ENCODE measurements around the gene SLC45A1. TPM values are rescaled to one million over a fixed set of nuclear protein-coding genes. Genes with fewer than 3 reads are reported as not detected.
A peak's percentile ranks its signal among the peaks of the same experiment; 100 is the strongest.

SLC45A1 gene
- total RNA-seq, 4 donors from 2014 or later = 5.8 to 9.8 (median 6.7) TPM

- no peaks in the 10 kb centered on the region for H3K9me3 ChIP-seq
- peaks cover 0 to 88% (median 18%) of the 10 kb centered on the region in 3 donors for H3K4me1 ChIP-seq
- WGBS, 2 donors (ENCODE audit: low coverage in 1 of 2) = 33 to 81% methylated on average over 1 to 6 of the region's 24 CpGs
- peaks cover 0 to 87% of the 10 kb centered on the region in 2 donors for H3K36me3 ChIP-seq
- peak overlapping the region in 3 of 4 donors; percentile 74 to 94 (median 92) for H3K27ac ChIP-seq
- TF ChIP-seq POLR2A (IDR thresholded peaks at IDR 0.05) (no peak), CTCF (IDR thresholded peaks at IDR 0.05) (no peak)
- H3K27me3 ChIP-seq = no peaks in the 10 kb centered on the region
- H3K4me3 ChIP-seq = no peak overlapping the region
- ATAC-seq = no peak
Observed at GRCh38 chr1:8355439-8356255, 37.7 kb downstream of the SLC45A1 start.

- Histone ChIP-seq H3K9me3 (no peaks in the 10 kb centered on the region), H3K4me3 (no peak overlapping the region), H3K27ac (peak overlapping the region in 3 of 4 donors; percentile 74 to 94 (median 92)), H3K27me3 (no peaks in the 10 kb centered on the region), H3K4me1 (peaks cover 0 to 82% (median 18%) of the 10 kb centered on the region in 3 donors), H3K36me3 (peaks cover 0 to 96% of the 10 kb centered on the region in 2 donors)
- 83 to 90% methylated on average over 6 to 12 of the region's 27 CpGs for WGBS, 2 donors (ENCODE audit: low coverage in 1 of 2)
- TF ChIP-seq CTCF (IDR thresholded peaks at IDR 0.05) (no peak), POLR2AphosphoS5 (IDR thresholded peaks at IDR 0.05) (no peak), EP300 (IDR thresholded peaks at IDR 0.05) (no peak), POLR2A (IDR thresholded peaks at IDR 0.05) (no peak)
- no peak for ATAC-seq
Observed at GRCh38 chr1:8356256-8357209, 38.6 kb downstream of the SLC45A1 start.

GRCh38 chr1:8357329-8358101 lies 39.6 kb downstream of the SLC45A1 start:
- ATAC-seq = no peak
- TF ChIP-seq CTCF (IDR thresholded peaks at IDR 0.05) (no peak), POLR2A (IDR thresholded peaks at IDR 0.05) (no peak), EP300 (IDR thresholded peaks at IDR 0.05) (no peak), POLR2AphosphoS5 (IDR thresholded peaks at IDR 0.05) (no peak)
- 40% methylated on average over 1 of the region's 14 CpGs; no CpG with 5 or more reads in 1 of the 2 donors for WGBS, 2 donors (ENCODE audit: low coverage in 1 of 2)
- Histone ChIP-seq H3K4me3 (no peak overlapping the region), H3K36me3 (peaks cover 0 to 99% of the 10 kb centered on the region in 2 donors), H3K4me1 (peaks cover 0 to 82% (median 16%) of the 10 kb centered on the region in 3 donors), H3K27me3 (no peaks in the 10 kb centered on the region), H3K9me3 (no peaks in the 10 kb centered on the region), H3K27ac (peak overlapping the region in 3 of 4 donors; percentile 74 to 94 (median 92))

GRCh38 chr1:8358241-8358896 lies 40.5 kb downstream of the SLC45A1 start:
- peaks cover 0 to 99% of the 10 kb centered on the region in 2 donors for H3K36me3 ChIP-seq
- no peak for TF ChIP-seq POLR2AphosphoS5 (IDR thresholded peaks at IDR 0.05)

More at GRCh38 chr1:8358241-8358896, 40.5 kb downstream of the SLC45A1 start:
- Histone ChIP-seq H3K4me3 (no peak overlapping the region), H3K27ac (peak overlapping the region in 3 of 4 donors; percentile 74 to 94 (median 92)), H3K27me3 (no peaks in the 10 kb centered on the region), H3K9me3 (no peaks in the 10 kb centered on the region), H3K4me1 (peaks cover 2 to 82% (median 16%) of the 10 kb centered on the region in 3 donors)
- 88% methylated on average over 11 of the region's 46 CpGs; no CpG with 5 or more reads in 1 of the 2 donors for WGBS, 2 donors (ENCODE audit: low coverage in 1 of 2)
- no peak for ATAC-seq

Data from gastroesophageal sphincter (tissue), 4 donors.